GM12875 (cell line): ENCODE results near the gene UNC13A.
A peak's percentile ranks its signal among the peaks of the same experiment; 100 is the strongest.

Experiments
- H3K4me3 ChIP-seq: one replicate; pipeline ENCODE4 v1.5.1; 2011; ENCODE audit warnings: low read depth, low read length, control low read depth
- TF ChIP-seq, protein P1 (sequence below): IDR thresholded peaks from 2 replicates; pipeline ENCODE4 v1.5.1; 2011; ENCODE audit warnings: low read depth, mild to moderate bottlenecking, control low read depth, inconsistent platforms, low read length, moderate library complexity, borderline replicate concordance; ENCODE audit not compliant: insufficient read depth

The UNC13A gene

GRCh38 chr19:17726964-17727773 is 39.0 kb upstream of the UNC13A start:
- no peak overlapping the region for H3K4me3 ChIP-seq
- TF ChIP-seq, protein P1, sequence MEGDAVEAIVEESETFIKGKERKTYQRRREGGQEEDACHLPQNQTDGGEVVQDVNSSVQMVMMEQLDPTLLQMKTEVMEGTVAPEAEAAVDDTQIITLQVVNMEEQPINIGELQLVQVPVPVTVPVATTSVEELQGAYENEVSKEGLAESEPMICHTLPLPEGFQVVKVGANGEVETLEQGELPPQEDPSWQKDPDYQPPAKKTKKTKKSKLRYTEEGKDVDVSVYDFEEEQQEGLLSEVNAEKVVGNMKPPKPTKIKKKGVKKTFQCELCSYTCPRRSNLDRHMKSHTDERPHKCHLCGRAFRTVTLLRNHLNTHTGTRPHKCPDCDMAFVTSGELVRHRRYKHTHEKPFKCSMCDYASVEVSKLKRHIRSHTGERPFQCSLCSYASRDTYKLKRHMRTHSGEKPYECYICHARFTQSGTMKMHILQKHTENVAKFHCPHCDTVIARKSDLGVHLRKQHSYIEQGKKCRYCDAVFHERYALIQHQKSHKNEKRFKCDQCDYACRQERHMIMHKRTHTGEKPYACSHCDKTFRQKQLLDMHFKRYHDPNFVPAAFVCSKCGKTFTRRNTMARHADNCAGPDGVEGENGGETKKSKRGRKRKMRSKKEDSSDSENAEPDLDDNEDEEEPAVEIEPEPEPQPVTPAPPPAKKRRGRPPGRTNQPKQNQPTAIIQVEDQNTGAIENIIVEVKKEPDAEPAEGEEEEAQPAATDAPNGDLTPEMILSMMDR = no peak

DNA sequence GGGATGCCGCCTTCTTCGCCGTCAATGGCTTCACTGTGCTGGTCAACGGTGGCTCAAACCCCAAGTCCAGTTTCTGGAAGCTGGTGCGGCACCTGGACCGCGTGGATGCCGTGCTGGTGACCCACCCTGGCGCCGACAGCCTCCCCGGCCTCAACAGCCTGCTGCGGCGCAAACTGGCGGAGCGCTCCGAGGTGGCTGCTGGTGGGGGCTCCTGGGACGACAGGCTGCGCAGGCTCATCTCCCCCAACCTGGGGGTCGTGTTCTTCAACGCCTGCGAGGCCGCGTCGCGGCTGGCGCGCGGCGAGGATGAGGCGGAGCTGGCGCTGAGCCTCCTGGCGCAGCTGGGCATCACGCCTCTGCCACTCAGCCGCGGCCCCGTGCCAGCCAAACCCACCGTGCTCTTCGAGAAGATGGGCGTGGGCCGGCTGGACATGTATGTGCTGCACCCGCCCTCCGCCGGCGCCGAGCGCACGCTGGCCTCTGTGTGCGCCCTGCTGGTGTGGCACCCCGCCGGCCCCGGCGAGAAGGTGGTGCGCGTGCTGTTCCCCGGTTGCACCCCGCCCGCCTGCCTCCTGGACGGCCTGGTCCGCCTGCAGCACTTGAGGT is 38.1 kb upstream of the UNC13A start:
- TF ChIP-seq, protein P1 = no peak
- no peak overlapping the region for H3K4me3 ChIP-seq

DNA sequence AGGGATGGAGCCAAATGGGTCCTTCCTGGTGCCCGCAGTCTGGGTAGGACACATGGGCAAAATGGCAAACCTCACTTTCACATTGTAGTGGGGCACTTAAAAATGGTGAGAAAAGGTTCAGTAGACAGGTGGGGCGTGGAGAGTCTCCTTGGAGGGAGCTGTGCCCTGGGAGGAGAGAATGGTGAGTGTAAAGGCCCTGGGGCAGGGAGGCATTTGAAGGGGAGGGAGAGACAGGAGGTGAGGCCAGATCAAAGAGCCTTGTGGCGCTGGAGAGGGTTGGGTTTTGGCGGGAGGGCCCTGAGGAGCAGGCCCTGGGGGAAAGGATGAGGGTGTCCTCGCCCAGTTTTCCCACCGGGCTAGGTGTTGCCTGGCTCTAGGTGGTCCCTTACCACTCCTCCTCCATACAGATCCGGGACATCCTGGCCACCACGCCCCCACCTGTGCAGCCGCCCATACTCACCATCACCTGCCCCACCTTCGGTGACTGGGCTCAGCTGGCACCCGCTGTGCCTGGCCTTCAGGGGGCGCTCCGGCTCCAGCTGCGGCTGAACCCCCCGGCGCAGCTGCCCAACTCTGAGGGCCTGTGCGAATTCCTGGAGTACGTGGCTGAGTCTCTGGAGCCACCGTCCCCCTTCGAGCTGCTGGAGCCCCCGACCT is 37.4 kb upstream of the UNC13A start:
- H3K4me3 ChIP-seq = no peak overlapping the region
- TF ChIP-seq, protein P1 = peak; percentile 53

DNA sequence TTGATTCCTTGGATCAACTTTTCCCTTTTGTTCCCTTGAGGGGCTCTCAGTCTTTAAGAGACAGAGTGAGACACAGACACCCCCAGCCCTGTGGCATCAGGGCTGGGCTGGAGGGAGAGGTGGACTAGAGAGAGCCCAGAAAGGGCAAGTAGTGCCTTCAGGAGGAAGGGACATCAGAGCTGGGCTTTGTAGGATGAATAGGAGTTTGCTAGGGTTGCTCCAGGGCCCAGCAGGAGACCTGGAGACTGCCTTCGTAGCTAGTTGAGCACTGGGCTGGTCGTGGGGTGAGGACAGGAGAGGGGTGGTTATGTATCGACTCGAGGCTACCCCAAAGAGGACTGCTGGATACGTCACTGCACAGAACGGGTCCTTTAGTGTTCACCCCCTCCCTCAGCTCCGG is 36.5 kb upstream of the UNC13A start:
- TF ChIP-seq, protein P1 = no peak
- no peak overlapping the region for H3K4me3 ChIP-seq

GRCh38 chr19:17722655-17723240 is 34.6 kb upstream of the UNC13A start:
- no peak overlapping the region for H3K4me3 ChIP-seq
- TF ChIP-seq, protein P1 = no peak

DNA sequence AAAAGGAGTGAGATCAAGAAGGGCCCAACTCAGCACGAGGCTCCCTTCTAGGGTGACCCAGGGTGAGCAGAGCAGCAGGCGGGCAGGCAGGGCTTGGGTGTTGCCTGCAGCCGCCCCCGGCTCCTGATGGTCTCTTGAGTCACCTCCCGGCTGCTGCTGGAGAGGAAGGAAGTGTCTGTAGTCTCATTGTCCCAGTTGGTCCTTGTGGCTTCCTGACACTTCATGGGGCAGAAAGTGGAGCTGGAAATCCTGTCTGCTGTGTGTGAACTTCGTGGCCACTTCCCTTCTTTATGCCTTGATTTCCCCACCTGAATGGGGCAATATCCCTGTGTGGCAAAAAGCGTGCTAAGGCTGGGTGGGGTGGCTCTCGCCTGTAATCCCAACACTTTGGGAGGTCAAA is 33.7 kb upstream of the UNC13A start:
- TF ChIP-seq, protein P1 = no peak
- no peak overlapping the region for H3K4me3 ChIP-seq
